Transverse colon (tissue), 4 donors: ENCODE measurements around the gene GRAMD1C. TPM values are rescaled to one million over a fixed set of nuclear protein-coding genes. Genes with fewer than 3 reads are reported as not detected.
A peak's percentile ranks its signal among the peaks of the same experiment; 100 is the strongest.

ENCODE experiments used
- DNase-seq: peaks from one replicate; pipeline ENCODE4 v3.0.0-alpha.2; 2019
- H3K27ac ChIP-seq, 4 donors: fragments of 200-600 bp; sonication (generic); 2 replicates each; pipeline ENCODE4 v1.5.1; 2016 to 2018; ENCODE audit warnings: inconsistent platforms in 4 of 4
- H3K27me3 ChIP-seq: fragments of 200-600 bp; sonication (generic); 2 replicates; pipeline ENCODE4 v1.5.1; 2017; ENCODE audit warnings: inconsistent platforms
- H3K36me3 ChIP-seq, 4 donors: fragments of 200-600 bp; sonication (generic); 2 replicates each; pipeline ENCODE4 v1.5.1; 2017 to 2019; ENCODE audit warnings: inconsistent platforms in 4 of 4
- H3K4me1 ChIP-seq, 4 donors: fragments of 200-600 bp; sonication (generic); 2 replicates each; pipeline ENCODE4 v1.5.1; 2017 to 2020; ENCODE audit warnings: inconsistent platforms in 4 of 4
- H3K4me3 ChIP-seq, 4 donors: fragments of 200-600 bp; sonication (generic); 1 replicate in 1 of 4; 2 replicates in 3 of 4; pipeline versions ENCODE4 v1.5.1 to v1.6.1; 2017 to 2019; ENCODE audit warnings: inconsistent platforms in 4 of 4
- H3K9me3 ChIP-seq, 2 donors: fragments of 200-600 bp; sonication (generic); 2 replicates each; pipeline ENCODE4 v1.5.1; 2017 to 2019; ENCODE audit warnings: inconsistent platforms in 2 of 2
- CTCF ChIP-seq, 5 experiments: fragments of 200-600 bp in 3 of 5; fragments of 450-650 bp in 2 of 5; sonication (generic) in 3 of 5; IDR thresholded peaks; 1 replicate in 2 of 5; 2 replicates in 3 of 5; pipeline ENCODE4 v1.5.1; 2016 to 2017; ENCODE audit warnings: antibody characterized with exemption in 5 of 5, inconsistent platforms in 3 of 5, mild to moderate bottlenecking in 2 of 5, moderate library complexity in 1 of 5
- EP300 ChIP-seq: sonication (generic); formaldehyde crosslinking; IDR thresholded peaks from one replicate; pipeline ENCODE4 v1.6.1; 2017; ENCODE audit warnings: antibody characterized with exemption, low read depth
- POLR2A ChIP-seq: fragments of 450-650 bp; IDR thresholded peaks from one replicate; pipeline ENCODE4 v1.6.1; 2016; ENCODE audit warnings: antibody characterized with exemption, mild to moderate bottlenecking, moderate library complexity
- POLR2AphosphoS5 ChIP-seq, 3 donors: sonication (generic); formaldehyde crosslinking; IDR thresholded peaks; one replicate each; pipeline ENCODE4 v1.6.1; 2016; ENCODE audit warnings: antibody characterized with exemption in 3 of 3
- WGBS, 2 donors: methylation state at CpG; one replicate each; pipeline ENCODE4 v1.1.5; 2018; ENCODE audit warnings: low coverage in 1 of 2; 5-methylcytosine and 5-hydroxymethylcytosine counted together
- in situ Hi-C, 4 donors: fragments of 200-750 bp; cut with MboI; loops; one replicate each; pipeline versions ENCODE4 v1.15.0 to v1.15.1; 2017; ENCODE audit warnings: low sequenced_read_pairs in 3 of 4, low pct_ligation_motif_present in 1 of 4, low pct_unique_long_range_greater_than_20kb in 1 of 4
- intact Hi-C: fragments of 100-400 bp; cut with DNase I; formaldehyde crosslinking; loops from one replicate; pipeline ENCODE4 v1.15.1; 2023; ENCODE audit warnings: low total_unique reads
- total RNA-seq, 4 donors: library from RNA; depleted of rRNA; stranded (reverse); fragments of >200 nt; gene quantifications; one replicate each; pipeline ENCODE4 v1.1.0, GENCODE V29; 2016

GRAMD1C gene
- total RNA-seq, 4 donors from 2014 or later, result 2.6 to 24.5 (median 13.3) TPM

GRCh38 chr3:113910966-113911365 lies 72.4 kb downstream of the GRAMD1C start:
- H3K4me1 ChIP-seq, result peaks cover 0 to 6% (median 2%) of the 10 kb centered on the region in 4 donors
- in situ Hi-C loops (loop anchor here in 2 of 4 donors (5.0 to 10.0 kb wide), 3 partner anchors 64 to 176 kb away; no protein-coding TSS in a partner anchor), intact Hi-C loops (no loop called here)
- TF ChIP-seq CTCF (IDR thresholded peaks at IDR 0.05), result no peak
- no peak for TF ChIP-seq POLR2A
- TF ChIP-seq EP300, result no peak
- H3K9me3 ChIP-seq, result no peaks in the 10 kb centered on the region
- H3K27ac ChIP-seq, result no peak overlapping the region
- H3K27me3 ChIP-seq, result no peaks in the 10 kb centered on the region
- 63% methylated on average over 5 of the region's 5 CpGs; no CpG with 5 or more reads in 1 of the 2 donors for WGBS, 2 donors
- H3K4me3 ChIP-seq, result no peak overlapping the region
- no peak for DNase-seq
- H3K36me3 ChIP-seq, result no peaks in the 10 kb centered on the region

GRCh38 chr3:113912552-113913236 lies 74.1 kb downstream of the GRAMD1C start:
- peak; percentile 26 for DNase-seq
- no peaks in the 10 kb centered on the region for H3K36me3 ChIP-seq
- H3K27me3 ChIP-seq, result no peaks in the 10 kb centered on the region
- H3K9me3 ChIP-seq, result no peaks in the 10 kb centered on the region
- WGBS, 2 donors, result 49 to 68% methylated on average over 2 to 3 of the region's 3 CpGs
- peaks cover 0 to 6% (median 2%) of the 10 kb centered on the region in 4 donors for H3K4me1 ChIP-seq
- TF ChIP-seq POLR2AphosphoS5 (IDR thresholded peaks at IDR 0.05), result no peak
- peak; percentile 48 to 76 (median 59) for TF ChIP-seq CTCF (IDR thresholded peaks at IDR 0.05)
- in situ Hi-C loops, result loop anchor here in 2 of 4 donors (5.0 to 10.0 kb wide), 3 partner anchors 65 to 178 kb away; no protein-coding TSS in a partner anchor
- peak overlapping the region in 2 of 4 donors; percentile 28 to 30 for H3K27ac ChIP-seq
- H3K4me3 ChIP-seq, result no peak overlapping the region
- intact Hi-C loops, result no loop called here

- intact Hi-C loops, result no loop called here
- no peak overlapping the region for H3K4me3 ChIP-seq
- H3K27ac ChIP-seq, result no peak overlapping the region
- H3K4me1 ChIP-seq, result peaks cover 0 to 6% (median 2%) of the 10 kb centered on the region in 4 donors
- no peaks in the 10 kb centered on the region for H3K36me3 ChIP-seq
- no peak for DNase-seq
- in situ Hi-C loops, result loop anchor here in 2 of 4 donors (5.0 to 10.0 kb wide), 3 partner anchors 67 to 180 kb away; no protein-coding TSS in a partner anchor
- 68% methylated on average over 2 of the region's 2 CpGs; no CpG with 5 or more reads in 1 of the 2 donors for WGBS, 2 donors
- TF ChIP-seq POLR2AphosphoS5 (IDR thresholded peaks at IDR 0.05) (no peak), CTCF (IDR thresholded peaks at IDR 0.05) (no peak), EP300 (no peak), POLR2A (no peak)
- H3K9me3 ChIP-seq, result no peaks in the 10 kb centered on the region
- H3K27me3 ChIP-seq, result no peaks in the 10 kb centered on the region
These were observed 76.1 kb downstream of the GRAMD1C start for GRCh38 chr3:113914646-113915045.

GRCh38 chr3:113927556-113927955 lies 89.0 kb downstream of the GRAMD1C start:
- in situ Hi-C loops, result no loop called here
- DNase-seq, result no peak

More at GRCh38 chr3:113927556-113927955, 89.0 kb downstream of the GRAMD1C start:
- H3K27me3 ChIP-seq, result no peaks in the 10 kb centered on the region
- H3K4me1 ChIP-seq, result no peaks in the 10 kb centered on the region
- no peaks in the 10 kb centered on the region for H3K36me3 ChIP-seq
- intact Hi-C loops, result no loop called here
- H3K27ac ChIP-seq, result no peak overlapping the region
- no peak overlapping the region for H3K4me3 ChIP-seq
- 89% methylated on average over 5 of the region's 5 CpGs; no CpG with 5 or more reads in 1 of the 2 donors for WGBS, 2 donors
- H3K9me3 ChIP-seq, result peaks cover 7 to 15% of the 10 kb centered on the region in 2 donors
- TF ChIP-seq EP300 (no peak), POLR2AphosphoS5 (IDR thresholded peaks at IDR 0.05) (no peak), POLR2A (no peak), CTCF (IDR thresholded peaks at IDR 0.05) (no peak)
